HG02885 (cell line): Measurements from ENCODE around the gene FOXF2.
"Not testable (repeated sequence)": the region's sequence is repeated elsewhere in the genome, so short reads cannot be mapped to it uniquely, and the experiment has no call there.

Experiments used
- ATAC-seq: cut with Tn5 transposase; IDR thresholded peaks from one replicate; pipeline ENCODE4 v1.9.1; 2021; ENCODE audit warnings: mild to moderate bottlenecking; ENCODE audit not compliant: unreplicated experiment, poor library complexity

Gene FOXF2

GRCh38 chr6:1389369-1390132, at the start of gene FOXF2:
Gene FOXF2, plus strand, starts transcription at chr6:1389576. Its CDS starts 372 bp downstream, at chr6:1389948.
- no peak for ATAC-seq

GRCh38 chr6:1346101-1346500, 43.3 kb upstream of the FOXF2 start:
- no peak for ATAC-seq

GRCh38 chr6:1346558-1347091, 42.8 kb upstream of the FOXF2 start:
- no peak for ATAC-seq

- no peak for ATAC-seq
Observed at GRCh38 chr6:1347161-1347560, 42.2 kb upstream of the FOXF2 start.

GRCh38 chr6:1348675-1349074, 40.7 kb upstream of the FOXF2 start:
- no peak for ATAC-seq

- no peak for ATAC-seq
Observed at GRCh38 chr6:1349655-1350054, 39.7 kb upstream of the FOXF2 start.

- no peak for ATAC-seq
Observed at GRCh38 chr6:1351381-1352008, 37.9 kb upstream of the FOXF2 start.

GRCh38 chr6:1355068-1355467, 34.3 kb upstream of the FOXF2 start:
- not testable (repeated sequence) for ATAC-seq

GRCh38 chr6:1361717-1362116, 27.7 kb upstream of the FOXF2 start:
- not testable (repeated sequence) for ATAC-seq

GRCh38 chr6:1362643-1363042, 26.7 kb upstream of the FOXF2 start:
- ATAC-seq, result no peak

GRCh38 chr6:1363298-1363697, 26.1 kb upstream of the FOXF2 start:
- ATAC-seq, result no peak

GRCh38 chr6:1363729-1364572, 25.4 kb upstream of the FOXF2 start:
- no peak for ATAC-seq

- no peak for ATAC-seq
Observed at GRCh38 chr6:1364791-1365190, 24.6 kb upstream of the FOXF2 start.

- ATAC-seq, result no peak
Observed at GRCh38 chr6:1365686-1366085, 23.7 kb upstream of the FOXF2 start.

- no peak for ATAC-seq
Observed at GRCh38 chr6:1367771-1368170, 21.6 kb upstream of the FOXF2 start.

GRCh38 chr6:1368940-1369339, 20.4 kb upstream of the FOXF2 start:
- ATAC-seq, result no peak

- ATAC-seq, result not testable (repeated sequence)
Observed at GRCh38 chr6:1369695-1370094, 19.7 kb upstream of the FOXF2 start.

- no peak for ATAC-seq
Observed at GRCh38 chr6:1371933-1372332, 17.4 kb upstream of the FOXF2 start.

GRCh38 chr6:1372690-1373089, 16.7 kb upstream of the FOXF2 start:
- ATAC-seq, result no peak

- no peak for ATAC-seq
Observed at GRCh38 chr6:1376653-1377052, 12.7 kb upstream of the FOXF2 start.

- ATAC-seq, result no peak
Observed at GRCh38 chr6:1377526-1377925, 11.8 kb upstream of the FOXF2 start.
